ENCODE results near the gene BUD23. TPM values are rescaled to one million over a fixed set of nuclear protein-coding genes. Genes with fewer than 3 reads are reported as not detected.
A peak's percentile ranks its signal among the peaks of the same experiment; 100 is the strongest.
"Not testable (repeated sequence)": the region's sequence is repeated elsewhere in the genome, so short reads cannot be mapped to it uniquely, and the experiment has no call there.

The BUD23 gene
- total RNA-seq, 2 donors from 2014 or later: 70.3 to 72.5 TPM

DNA sequence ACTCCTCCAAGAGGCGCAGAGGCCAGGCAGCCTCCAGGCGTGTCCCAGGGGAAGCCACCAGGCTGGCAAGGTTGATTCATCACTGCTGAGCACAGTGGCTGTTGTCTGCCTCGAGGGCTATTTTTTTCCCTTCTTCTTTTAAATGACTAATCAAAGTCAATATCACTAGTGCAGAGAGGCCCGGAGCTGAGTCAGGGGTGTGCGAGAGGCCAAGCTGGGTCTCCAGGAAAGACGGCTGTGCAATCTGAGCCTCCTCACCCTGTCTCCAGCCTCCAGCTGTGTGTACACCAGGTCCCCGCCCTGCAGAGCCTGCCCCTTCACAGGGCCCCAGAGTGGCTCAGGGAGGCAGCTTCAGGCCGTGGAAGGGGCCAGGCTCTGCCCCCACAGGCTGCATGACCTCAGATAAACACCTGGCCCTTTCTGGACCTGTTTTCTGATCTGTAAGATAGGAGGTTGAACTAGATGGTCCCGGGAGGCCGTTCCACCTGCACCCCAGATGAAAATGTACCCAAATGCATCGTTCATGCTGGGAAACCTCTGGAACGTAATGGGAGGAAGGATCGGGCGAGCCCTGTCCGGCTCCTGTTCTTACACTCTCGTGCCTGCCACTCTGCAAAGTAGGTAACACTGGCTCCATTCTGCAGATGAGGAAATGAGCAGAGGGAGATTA, 32.4 kb downstream of the BUD23 start:
- DNase-seq (no peak), ATAC-seq (peak in 1 of 2 donors; percentile 10)
- intact Hi-C loops (cut with DNase I): no loop called here

DNA sequence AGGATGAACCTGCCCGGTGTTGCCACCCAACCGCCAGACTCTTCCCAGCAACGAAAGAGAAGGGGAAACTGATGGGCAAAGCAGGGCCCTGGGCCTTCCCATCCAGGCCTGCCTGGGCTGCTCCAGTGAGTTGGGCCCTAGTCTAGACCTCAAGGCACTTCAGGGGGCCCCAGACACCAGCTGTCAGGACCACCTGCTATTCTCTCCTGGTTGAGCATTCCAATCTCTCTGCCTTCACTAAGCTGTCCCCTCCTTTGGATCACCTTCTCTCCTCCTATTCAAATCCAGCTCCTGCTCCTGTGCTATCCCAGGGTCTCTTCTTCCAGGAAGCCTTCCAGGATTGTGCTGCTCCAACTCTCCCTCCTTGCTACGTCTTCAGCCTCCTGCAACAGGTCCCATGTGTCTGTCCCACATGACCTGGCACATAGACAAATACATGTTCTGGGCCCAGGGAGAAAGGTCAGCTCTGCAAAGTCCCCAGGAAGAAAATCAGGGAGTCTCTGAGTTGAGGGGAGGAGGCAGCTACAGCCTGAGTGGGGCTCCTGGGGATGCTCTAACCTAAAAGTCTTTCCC, 33.0 kb downstream of the BUD23 start:
- DNase-seq: no peak

DNA sequence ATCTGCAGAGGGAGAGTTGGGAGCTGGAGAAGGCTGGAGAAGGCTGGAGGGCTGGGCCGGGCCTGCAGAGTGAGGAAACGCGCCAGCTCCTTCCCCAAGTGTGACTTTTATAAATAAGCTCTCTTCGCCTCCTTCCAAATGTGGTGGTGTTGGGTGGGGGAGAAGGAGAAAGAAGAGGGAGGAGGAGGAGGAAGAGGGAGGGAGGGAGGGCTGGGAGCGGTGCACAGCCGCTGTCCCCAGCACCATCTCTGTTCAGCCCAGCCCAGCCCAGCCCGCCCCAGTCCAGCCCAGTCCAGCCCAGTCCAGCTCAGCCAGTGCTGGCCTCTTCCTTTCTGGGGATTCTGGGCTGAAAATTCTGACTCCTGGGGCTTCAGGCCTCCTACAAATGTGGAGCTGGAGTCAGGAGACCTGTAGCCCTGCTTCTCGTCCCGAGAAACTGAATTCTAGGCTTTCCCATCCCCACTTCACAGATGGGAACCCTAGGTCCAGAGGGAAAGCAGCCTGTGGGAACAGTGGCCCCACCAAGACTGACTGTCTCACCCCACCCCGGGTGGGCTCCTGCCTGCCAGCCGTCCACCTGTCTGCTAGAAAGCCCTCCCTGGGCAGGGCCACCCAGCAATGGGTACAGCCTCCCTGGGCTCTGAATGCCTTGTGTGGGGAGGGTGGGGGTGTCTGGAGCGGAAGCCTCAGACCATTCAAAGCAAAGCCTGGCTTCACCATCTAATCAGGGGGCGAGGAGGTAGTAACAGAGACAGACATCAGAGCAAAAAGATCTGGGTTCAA, 33.8 kb downstream of the BUD23 start:
- intact Hi-C loops (cut with DNase I): no loop called here
- DNase-seq: no peak

More for the DNA sequence above, 33.0 kb downstream of the BUD23 start:
- intact Hi-C loops (cut with DNase I): no loop called here
- no peak for ATAC-seq

DNA sequence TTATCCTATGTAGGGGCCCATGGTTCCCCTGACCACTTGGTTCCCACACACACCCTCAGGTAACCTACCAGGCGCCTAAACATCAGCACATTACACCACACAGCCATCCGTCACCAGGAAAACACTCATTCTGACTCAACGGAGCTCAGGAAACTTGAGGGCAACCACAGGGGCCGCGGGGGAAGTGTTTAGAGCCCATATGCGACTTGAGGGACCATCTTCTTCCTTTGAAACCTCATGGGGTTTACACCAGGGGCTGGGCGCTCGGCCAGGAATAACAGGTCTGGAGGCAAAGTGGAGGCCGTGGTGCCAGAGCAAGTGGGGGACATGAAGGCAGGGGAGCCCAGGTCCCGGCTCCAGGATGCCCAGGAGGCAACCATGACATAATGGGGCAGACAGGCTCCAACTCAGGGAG, 34.6 kb downstream of the BUD23 start:
- intact Hi-C loops (cut with DNase I): no loop called here
- no peak for ATAC-seq
- DNase-seq: peak; percentile 51

More for the DNA sequence above, 33.8 kb downstream of the BUD23 start:
- ATAC-seq: no peak

DNA sequence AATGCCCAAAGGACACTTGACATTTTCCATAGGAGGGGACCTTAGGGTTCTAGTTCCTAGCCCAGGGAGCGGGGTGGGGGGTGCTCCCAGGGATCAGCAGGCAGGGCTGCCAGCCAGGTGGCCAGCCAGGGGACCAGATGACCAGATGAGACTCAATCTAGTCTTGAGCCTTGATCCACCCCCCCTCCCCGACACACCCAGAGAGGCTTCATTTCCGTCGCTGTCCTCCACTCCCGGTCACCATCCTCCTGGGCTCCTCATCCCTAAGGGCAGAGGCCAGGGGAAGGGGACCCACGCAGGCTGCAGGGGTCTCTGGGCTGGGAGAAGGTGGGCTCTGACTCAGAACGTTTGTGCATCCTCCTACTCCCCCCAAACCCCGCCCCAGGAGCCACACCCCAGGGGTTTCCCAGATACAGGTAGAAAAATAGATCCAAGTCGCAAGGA, 35.1 kb downstream of the BUD23 start:
- intact Hi-C loops (cut with DNase I): no loop called here
- no peak for ATAC-seq
- no peak for DNase-seq

DNA sequence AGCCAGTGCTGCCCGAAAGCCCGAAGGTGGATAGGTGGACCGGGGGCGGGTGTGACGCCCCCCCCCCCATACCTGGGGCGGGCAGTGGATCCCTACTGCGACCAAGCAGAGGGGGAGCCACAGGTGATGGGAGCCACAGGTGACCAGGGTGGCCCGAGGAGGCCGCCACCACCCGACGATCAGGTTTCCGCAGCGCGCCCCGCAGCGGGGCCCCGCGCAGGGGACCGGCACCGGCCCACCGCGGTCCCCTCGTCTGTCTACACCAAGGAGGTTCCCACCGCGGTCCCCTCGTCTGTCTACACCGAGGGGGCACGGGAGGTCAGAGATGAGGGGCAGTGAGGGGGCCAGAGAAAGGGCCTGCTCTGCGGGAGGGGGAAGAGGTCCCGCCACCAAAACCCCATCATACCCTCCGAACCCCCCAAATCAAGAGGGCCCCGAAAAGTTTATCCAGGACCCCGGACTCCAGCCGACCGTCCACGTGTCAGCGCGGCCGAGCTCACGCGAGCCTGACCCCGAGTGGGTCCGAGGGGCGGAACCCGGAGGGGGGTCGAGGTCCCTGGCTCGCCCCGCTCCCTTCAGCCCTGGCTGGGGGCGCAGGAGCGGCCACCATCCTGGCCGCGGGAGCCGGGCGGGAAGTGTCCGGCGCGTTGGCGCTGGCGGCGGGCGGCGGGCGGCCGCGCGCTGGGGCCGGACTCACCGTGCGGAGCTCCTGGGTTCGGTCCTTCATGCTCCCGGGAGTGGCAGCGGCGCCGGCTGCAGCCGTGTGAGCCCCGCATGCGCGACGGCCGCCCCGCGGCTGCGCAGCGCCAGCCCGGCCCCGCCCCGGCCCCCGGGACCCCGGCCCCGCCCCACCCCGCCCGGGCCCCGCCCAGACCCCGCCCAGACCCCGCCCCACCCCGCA, 35.8 kb downstream of the BUD23 start, which contains the start of gene STX1A:
Gene STX1A (minus strand): TSS at position 765 of the 901 bp plus-strand sequence. CDS start 38 bp downstream, at position 727.
- intact Hi-C loops (cut with DNase I): no loop called here
- peak; percentile 86 to 90 for ATAC-seq

DNA sequence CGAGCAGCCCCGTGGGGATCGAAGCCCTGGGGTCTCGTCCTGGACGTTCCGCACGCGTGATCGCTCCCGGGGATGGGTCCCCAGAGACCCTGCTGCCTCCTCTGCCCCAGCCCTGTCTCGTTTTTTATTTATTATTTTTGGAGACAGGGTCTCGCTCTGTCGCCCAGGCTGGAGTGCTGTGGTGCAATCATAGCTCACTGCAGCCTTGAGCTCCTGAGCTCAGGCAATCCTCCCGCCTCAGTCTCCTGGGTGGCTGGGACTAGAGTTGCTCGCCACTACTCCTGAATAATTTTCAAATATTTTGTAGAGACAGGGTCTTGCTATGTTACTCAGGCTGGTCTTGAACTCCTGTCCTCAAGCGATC, 36.4 kb downstream of the BUD23 start:
- DNase-seq (no peak), ATAC-seq (peak in 1 of 2 donors; percentile 2)
- intact Hi-C loops (cut with DNase I): loop anchor here in 1 of 2 donors (5.0 kb wide), 1 partner anchor 47 kb away; no protein-coding TSS in a partner anchor

More for the DNA sequence above, 35.8 kb downstream of the BUD23 start, which contains the start of gene STX1A:
- DNase-seq: peak; percentile 78

DNA sequence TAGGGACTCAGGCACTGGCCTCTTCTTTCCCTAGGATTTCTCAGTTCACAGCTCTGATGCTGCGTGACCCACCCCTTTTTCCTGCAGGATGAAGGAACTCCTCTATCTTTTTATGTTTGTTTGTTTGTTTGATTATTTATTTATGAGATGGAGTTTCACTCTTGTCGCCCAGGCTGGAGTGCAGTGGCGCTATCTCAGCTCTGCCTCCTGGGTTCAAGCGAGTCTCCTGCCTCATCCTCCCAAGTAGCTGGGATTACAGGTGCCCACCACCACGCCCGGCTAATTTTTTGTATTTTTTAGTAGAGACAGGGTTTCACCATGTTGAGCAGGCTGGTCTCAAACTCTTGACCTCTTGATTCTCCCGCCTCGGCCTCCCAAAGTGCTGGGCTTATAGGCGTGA, 37.0 kb downstream of the BUD23 start:
- intact Hi-C loops (cut with DNase I): loop anchor here in 1 of 2 donors (5.0 kb wide), 1 partner anchor 48 kb away; no protein-coding TSS in a partner anchor
- ATAC-seq, DNase-seq: not testable (repeated sequence)

DNA sequence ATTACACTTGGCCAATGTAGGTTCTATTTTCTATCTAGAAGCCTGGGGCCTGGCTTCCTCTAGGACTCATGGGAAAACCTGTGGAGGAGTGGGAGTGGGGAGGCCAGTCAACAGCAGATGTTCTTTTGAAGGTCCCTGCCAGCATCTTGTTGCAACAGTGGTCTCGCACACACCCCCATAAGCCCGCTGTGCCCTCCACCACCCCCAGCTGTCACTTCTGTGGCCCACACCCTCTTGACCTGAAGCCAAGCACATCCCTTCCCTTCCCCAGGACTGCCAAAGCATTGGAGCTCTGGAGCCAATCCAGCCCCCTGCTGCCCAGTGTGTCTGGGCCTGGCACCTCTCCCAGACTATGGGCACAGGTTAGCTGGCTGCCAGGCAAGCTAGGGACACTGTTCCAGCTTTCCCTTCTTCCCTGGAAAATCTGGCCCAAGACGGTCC, 38.0 kb downstream of the BUD23 start:
- ATAC-seq: peak; percentile 55 to 76
- intact Hi-C loops (cut with DNase I): loop anchor here in 1 of 2 donors (5.0 kb wide), 1 partner anchor 49 kb away; no protein-coding TSS in a partner anchor

DNA sequence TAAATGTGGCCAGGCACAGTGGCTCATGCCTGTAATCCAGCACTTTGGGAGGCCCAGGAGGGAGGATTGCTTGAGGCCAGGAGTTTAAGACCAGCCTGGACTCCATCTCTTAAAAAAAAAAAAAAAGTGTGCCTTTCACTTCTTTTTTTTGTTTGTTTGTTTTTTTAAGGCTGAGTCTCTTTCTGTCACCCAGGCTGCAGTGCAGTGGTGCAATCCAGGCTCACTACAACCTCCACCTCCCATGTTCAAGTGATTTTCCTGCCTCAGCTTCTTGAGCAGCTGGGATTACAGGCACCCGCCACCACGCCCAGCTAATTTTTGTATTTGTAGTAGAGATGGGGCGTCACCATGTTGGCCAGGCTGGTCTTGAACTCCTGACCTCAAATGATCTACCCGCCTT, 38.8 kb downstream of the BUD23 start:
- intact Hi-C loops (cut with DNase I): loop anchor here in 1 of 2 donors (5.0 kb wide), 1 partner anchor 50 kb away; no protein-coding TSS in a partner anchor
- not testable (repeated sequence) for DNase-seq, ATAC-seq

More for the DNA sequence above, 38.0 kb downstream of the BUD23 start:
- DNase-seq: peak; percentile 72

DNA sequence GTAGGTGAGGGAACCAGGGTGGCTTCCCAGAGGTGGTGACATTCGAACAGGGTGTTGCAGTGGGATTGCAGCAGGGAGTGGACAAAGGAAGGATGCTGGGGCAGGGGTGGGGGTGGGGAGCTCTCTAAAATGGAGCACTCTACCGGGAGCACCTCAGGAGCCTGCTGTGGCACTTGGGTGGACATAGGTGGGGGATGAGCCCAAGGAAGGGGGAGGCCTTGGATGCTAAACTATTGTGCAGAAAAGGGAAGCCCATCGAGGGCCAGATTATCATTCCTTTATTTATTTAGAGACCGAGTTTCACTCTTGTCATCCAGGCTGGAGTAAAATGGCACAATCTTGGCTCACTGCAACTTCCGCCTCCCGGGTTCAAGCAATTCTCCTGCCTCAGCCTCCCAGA, 39.4 kb downstream of the BUD23 start:
- intact Hi-C loops (cut with DNase I): loop anchor here in 1 of 2 donors (5.0 kb wide), 1 partner anchor 50 kb away; no protein-coding TSS in a partner anchor
- ATAC-seq (no peak), DNase-seq (no peak)

DNA sequence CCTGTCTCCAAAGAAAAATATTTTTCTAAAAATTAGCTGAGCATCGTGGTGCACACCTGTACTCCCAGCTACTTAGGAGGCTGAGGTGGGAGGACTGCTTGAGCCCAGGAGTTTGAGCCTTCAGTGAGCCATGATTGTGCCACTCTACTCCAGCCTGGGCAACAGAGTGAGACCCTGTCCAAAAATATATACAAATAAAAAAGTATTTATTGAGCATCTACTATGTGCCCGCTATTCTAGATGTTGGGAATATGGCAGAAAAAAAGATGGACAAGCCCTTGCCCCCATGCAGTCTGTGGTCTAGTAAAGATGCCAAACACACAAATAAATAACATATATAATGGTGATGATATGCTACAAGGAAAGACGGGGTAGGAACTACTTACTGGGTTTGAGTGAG, 40.4 kb downstream of the BUD23 start:
- no peak for DNase-seq
- intact Hi-C loops (cut with DNase I): loop anchor here in 1 of 2 donors (5.0 kb wide), 1 partner anchor 52 kb away; no protein-coding TSS in a partner anchor
- no peak for ATAC-seq

DNA sequence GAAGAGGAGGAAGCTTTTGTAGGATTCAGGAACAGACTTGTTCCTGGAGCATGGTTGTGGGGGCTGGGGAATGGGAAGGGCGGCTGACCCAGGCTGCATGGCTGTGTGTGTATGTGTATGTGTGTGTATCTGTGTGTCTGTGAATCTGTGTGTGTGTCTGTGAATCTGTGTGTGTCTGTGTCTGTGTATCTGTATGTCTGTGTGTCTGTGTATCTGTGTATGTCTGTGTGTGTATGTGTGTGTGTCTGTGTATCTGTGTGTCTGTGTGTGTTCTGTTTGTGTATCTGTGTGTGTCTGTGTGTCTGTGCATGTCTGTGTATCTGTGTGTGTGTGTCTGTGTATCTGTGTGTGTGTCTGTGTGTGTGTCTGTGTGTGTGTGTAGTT, 42.7 kb downstream of the BUD23 start:
- no peak for ATAC-seq

DNA sequence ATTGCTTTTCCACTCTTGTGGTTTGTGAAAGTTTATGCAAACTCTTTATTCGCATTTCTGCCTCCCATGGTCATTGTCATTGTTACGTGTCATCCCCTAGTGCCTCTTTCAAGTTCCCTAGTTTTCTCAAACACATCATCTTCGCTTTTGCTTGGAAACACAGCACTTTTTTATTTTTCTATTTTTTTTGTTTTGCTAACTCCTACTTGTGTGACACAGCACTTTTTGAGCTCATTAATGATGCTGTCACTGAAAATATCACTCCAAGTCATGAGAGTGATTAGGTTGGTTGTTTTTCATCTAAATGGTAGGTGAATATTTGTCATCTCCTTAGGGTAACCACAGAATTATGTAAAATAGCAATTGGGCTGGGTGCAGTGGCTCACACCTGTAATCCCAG, 44.6 kb downstream of the BUD23 start:
- ATAC-seq: no peak
- intact Hi-C loops (cut with DNase I): loop anchor here (2.0 to 5.0 kb wide), 2 partner anchors 121 kb away; no protein-coding TSS in a partner anchor
- no peak for DNase-seq

More for the DNA sequence above, 42.7 kb downstream of the BUD23 start:
- intact Hi-C loops (cut with DNase I): loop anchor here (2.0 to 5.0 kb wide), 2 partner anchors 119 kb away; no protein-coding TSS in a partner anchor
- DNase-seq: no peak

DNA sequence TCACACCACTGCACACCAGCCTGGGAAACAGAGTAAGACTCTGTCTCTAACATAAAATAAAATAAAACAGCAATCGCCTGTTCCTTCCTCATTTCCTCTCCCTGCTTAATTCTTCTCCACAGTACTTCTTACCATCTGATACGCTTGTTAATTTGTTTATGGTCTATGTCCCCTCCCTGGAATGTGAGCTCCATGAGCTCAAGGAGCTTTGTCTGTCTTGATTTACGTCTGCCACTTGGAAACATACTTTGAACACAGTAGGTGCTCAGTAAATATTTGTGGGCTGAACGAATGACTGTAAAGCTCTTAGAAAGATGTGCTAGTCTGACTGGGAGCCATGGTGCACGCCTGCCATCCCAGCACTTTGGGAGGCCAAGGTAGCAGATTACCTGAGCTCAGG, 45.2 kb downstream of the BUD23 start:
- ATAC-seq: no peak
- intact Hi-C loops (cut with DNase I): loop anchor here in 1 of 2 donors (5.0 kb wide), 1 partner anchor 121 kb away; no protein-coding TSS in a partner anchor
- DNase-seq: no peak

DNA sequence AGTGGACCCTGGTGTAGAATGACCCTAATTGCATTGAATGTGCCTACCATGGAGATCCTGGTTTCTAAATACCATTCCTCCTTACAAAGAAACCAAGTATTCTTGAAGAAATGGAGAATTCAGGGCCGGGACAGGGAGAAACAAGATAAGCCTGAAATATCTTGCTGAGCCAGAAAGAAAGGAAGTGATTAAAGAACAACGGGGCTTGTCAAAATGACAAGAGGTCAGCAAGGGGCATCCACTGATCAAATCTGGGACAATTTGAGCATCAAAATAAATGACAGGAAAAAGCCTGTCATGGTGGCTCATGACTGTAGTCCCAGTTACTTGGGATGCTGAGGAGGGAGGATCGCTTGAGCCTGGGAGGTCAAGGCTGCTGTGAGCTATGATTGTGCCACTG, 47.1 kb downstream of the BUD23 start:
- ATAC-seq: no peak
- no peak for DNase-seq
- intact Hi-C loops (cut with DNase I): no loop called here

DNA sequence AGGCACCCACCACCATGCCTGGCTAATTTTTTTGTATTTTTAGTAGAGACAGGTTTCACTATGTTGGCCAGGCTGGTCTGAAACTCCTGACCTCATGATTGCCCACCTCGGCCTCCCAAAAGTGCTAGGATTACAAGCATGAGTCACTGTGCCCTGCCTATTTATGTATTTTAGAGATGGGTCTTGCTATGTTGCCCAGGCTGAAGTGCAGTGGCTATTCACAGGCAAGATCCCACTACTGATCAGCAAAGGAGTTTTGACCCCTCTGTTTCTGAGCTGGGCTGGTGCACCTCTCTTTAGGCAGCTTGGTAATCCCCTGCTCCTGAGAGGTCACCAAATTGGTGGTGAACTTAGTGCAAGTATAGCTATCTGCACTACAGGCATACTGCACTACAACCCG, 49.0 kb downstream of the BUD23 start:
- no peak for ATAC-seq
- intact Hi-C loops (cut with DNase I): no loop called here
- DNase-seq: no peak

Measured in left cardiac atrium (tissue), 4 donors.